WTC11 (cell line): ENCODE data around the gene KIR2DL4. TPM values are rescaled to one million over a fixed set of nuclear protein-coding genes. Genes with fewer than 3 reads are reported as not detected.
"Not testable (repeated sequence)": the region's sequence is repeated elsewhere in the genome, so short reads cannot be mapped to it uniquely, and the experiment has no call there.

Experiments
- ATAC-seq: fragments of 200-7000 bp; cut with Tn5 transposase; 2 replicates; pipeline ENCODE4 v1.10.0; 2021; ENCODE audit warnings: mild to moderate bottlenecking, moderate library complexity
- CTCF ChIA-PET: fragments of 300-600 bp; sonication (Branson Sonifier 250); formaldehyde crosslinking; loops from one replicate; lab custom pipeline; 2021; ENCODE audit warnings: antibody characterized with exemption; lab: Charles Lee
- POLR2A ChIA-PET: fragments of 350-600 bp; sonication (Branson Sonifier 250); formaldehyde crosslinking; loops from one replicate; lab custom pipeline; 2021; ENCODE audit warnings: antibody characterized with exemption; lab: Charles Lee
- DNase-seq: peaks from one replicate; pipeline ENCODE4 v3.0.0; 2021; ENCODE audit warnings: low spot score
- H3K27ac Mint-ChIP-seq: 2 replicates; pipeline ENCODE4 v1.8.0; 2021; ENCODE audit warnings: mixed read lengths
- H3K27me3 Mint-ChIP-seq: 2 replicates; pipeline ENCODE4 v1.8.0; 2021; ENCODE audit warnings: low read depth, mild to moderate bottlenecking, moderate library complexity, mixed read lengths
- H3K36me3 Mint-ChIP-seq: 2 replicates; pipeline ENCODE4 v1.8.0; 2021; ENCODE audit warnings: mixed read lengths
- H3K4me1 Mint-ChIP-seq: 2 replicates; pipeline ENCODE4 v1.8.0; 2022; ENCODE audit warnings: mixed read lengths
- H3K4me3 Mint-ChIP-seq: 2 replicates; pipeline ENCODE4 v1.8.0; 2021; ENCODE audit warnings: mild to moderate bottlenecking, moderate library complexity, mixed read lengths
- H3K9me3 Mint-ChIP-seq: 2 replicates; pipeline ENCODE4 v1.8.0; 2021; ENCODE audit warnings: mixed read lengths
- total RNA-seq: library from RNA; stranded (reverse); gene quantifications from 3 replicates; pipeline ENCODE4 v1.2.3, GENCODE V29; 2021

The KIR2DL4 gene
- total RNA-seq, 1 experiment from 2014 or later: not detected

DNA sequence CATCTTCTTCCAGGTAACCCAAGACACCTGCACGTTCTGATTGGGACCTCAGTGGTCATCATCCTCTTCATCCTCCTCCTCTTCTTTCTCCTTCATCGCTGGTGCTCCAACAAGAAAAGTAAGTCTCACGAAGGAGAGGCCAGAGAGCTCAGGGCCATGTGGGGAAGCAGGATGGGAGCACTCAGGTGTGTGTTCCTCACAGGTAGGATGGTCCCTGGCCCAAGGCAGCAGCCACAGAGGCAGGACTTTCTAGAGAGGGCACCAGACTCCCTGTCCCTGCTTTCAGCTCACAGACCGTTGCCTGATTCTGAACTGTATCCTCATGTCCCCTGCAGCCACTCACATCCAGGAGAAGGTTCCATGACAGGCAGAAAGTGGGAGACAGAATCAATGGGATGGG lies 36.9 kb upstream of the KIR2DL4 start:
- DNase-seq, ATAC-seq, H3K4me3 Mint-ChIP-seq, H3K4me1 Mint-ChIP-seq, H3K27ac Mint-ChIP-seq, POLR2A ChIA-PET, CTCF ChIA-PET: not testable (repeated sequence)
- H3K36me3 Mint-ChIP-seq: peaks cover 61% of the 10 kb centered on the region
- peaks cover 93% of the 10 kb centered on the region for H3K9me3 Mint-ChIP-seq
- peaks cover 20% of the 10 kb centered on the region for H3K27me3 Mint-ChIP-seq

DNA sequence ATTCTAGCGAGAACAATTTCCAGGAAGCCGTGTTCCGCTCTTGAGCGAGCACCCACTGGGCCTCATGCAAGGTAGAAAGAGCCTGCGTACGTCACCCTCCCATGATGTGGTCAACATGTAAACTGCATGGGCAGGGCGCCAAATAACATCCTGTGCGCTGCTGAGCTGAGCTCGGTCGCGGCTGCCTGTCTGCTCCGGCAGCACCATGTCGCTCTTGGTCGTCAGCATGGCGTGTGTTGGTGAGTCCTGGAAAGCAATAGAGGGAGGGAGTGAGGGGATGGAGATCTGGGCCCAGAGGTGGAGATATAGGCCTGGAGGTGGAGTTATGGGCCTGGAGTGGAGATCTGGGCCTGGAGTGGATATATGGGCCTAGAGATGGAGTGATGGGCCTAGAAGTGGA lies 33.8 kb upstream of the KIR2DL4 start, which contains the start of gene KIR2DL1:
TSS of gene KIR2DL1 (plus strand) at position 148 of the 400 bp plus-strand sequence. CDS start at position 206, 58 bp downstream.
- POLR2A ChIA-PET, H3K4me3 Mint-ChIP-seq, DNase-seq, ATAC-seq, CTCF ChIA-PET, H3K4me1 Mint-ChIP-seq, H3K27ac Mint-ChIP-seq: not testable (repeated sequence)
- Mint-ChIP-seq H3K9me3 (peaks cover 94% of the 10 kb centered on the region), H3K36me3 (peaks cover 72% of the 10 kb centered on the region), H3K27me3 (peaks cover 27% of the 10 kb centered on the region)

DNA sequence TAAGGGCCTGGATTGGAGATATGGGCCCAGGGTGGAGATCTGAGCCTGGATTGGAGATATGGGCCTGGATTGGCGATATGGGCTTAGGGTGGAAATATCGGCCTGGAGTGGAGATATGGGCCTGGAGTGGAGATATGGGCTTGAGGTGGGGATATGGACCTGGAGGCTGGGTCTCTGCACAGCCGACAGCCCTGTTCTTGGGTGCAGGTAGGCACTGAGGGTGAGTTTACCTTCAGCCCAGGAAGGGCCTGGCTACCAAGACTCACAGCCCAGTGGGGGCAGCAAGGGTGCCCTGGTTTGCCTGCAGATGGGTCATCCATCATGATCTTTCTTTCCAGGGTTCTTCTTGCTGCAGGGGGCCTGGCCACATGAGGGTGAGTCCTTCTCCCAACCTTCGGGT lies 32.9 kb upstream of the KIR2DL4 start:
- DNase-seq, CTCF ChIA-PET, H3K27ac Mint-ChIP-seq, H3K4me1 Mint-ChIP-seq, ATAC-seq, H3K4me3 Mint-ChIP-seq, POLR2A ChIA-PET: not testable (repeated sequence)
- H3K9me3 Mint-ChIP-seq: peaks cover 94% of the 10 kb centered on the region
- peaks cover 70% of the 10 kb centered on the region for H3K36me3 Mint-ChIP-seq
- H3K27me3 Mint-ChIP-seq: peaks cover 26% of the 10 kb centered on the region

- H3K27ac Mint-ChIP-seq, DNase-seq, H3K4me1 Mint-ChIP-seq, CTCF ChIA-PET, POLR2A ChIA-PET, ATAC-seq, H3K4me3 Mint-ChIP-seq: not testable (repeated sequence)
- peaks cover 28% of the 10 kb centered on the region for H3K27me3 Mint-ChIP-seq
- peaks cover 70% of the 10 kb centered on the region for H3K36me3 Mint-ChIP-seq
- H3K9me3 Mint-ChIP-seq: peaks cover 94% of the 10 kb centered on the region
Measured at GRCh38 chr19:54771018-54771960, 32.1 kb upstream of the KIR2DL4 start.

DNA sequence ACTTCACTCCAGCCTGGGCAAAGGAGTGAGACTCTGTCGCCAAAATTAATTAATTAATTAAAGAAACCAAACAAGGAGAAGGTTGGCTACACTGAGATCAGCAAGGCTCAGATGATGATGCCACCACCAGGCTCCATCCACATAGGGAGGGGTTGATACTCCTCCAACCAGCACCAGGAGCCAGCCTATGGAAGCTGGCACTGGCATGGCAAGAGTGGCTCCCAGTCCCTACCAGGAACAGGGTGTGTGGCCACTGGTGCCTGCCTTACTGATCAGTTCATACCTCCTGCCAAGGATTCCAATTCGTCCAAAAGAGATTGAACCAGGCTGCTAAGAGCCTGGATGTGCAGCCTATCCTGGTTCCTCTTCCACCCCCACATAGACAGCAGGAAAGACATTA lies 30.7 kb upstream of the KIR2DL4 start:
- H3K4me3 Mint-ChIP-seq, DNase-seq, H3K27ac Mint-ChIP-seq, ATAC-seq, CTCF ChIA-PET, POLR2A ChIA-PET, H3K4me1 Mint-ChIP-seq: not testable (repeated sequence)
- Mint-ChIP-seq H3K9me3 (peaks cover 95% of the 10 kb centered on the region), H3K36me3 (peaks cover 74% of the 10 kb centered on the region), H3K27me3 (peaks cover 29% of the 10 kb centered on the region)

DNA sequence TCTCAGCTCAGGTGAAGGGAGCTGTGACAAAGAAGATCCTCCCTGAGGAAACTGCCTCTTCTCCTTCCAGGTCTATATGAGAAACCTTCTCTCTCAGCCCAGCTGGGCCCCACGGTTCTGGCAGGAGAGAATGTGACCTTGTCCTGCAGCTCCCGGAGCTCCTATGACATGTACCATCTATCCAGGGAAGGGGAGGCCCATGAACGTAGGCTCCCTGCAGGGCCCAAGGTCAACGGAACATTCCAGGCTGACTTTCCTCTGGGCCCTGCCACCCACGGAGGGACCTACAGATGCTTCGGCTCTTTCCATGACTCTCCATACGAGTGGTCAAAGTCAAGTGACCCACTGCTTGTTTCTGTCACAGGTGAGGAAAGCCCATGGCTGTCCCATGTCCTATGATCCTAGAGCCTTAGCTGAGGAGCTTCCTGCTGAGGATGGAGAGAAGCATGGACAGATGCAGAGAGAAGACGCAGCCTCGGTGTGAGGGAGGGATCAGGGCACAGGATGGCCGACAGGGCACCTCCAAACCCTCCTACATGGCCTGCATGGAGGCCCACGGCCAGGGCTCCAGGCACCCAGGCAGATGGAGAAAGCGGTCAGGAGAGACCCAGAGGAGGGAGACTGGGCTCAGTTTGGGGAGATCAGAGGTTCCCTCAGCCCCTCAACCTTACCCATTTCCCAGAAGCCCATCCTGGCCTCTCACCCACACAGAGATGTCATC lies 28.2 kb upstream of the KIR2DL4 start:
- POLR2A ChIA-PET, H3K4me1 Mint-ChIP-seq, ATAC-seq, H3K4me3 Mint-ChIP-seq, H3K27ac Mint-ChIP-seq, CTCF ChIA-PET, DNase-seq: not testable (repeated sequence)
- H3K9me3 Mint-ChIP-seq: peaks cover 94% of the 10 kb centered on the region
- H3K27me3 Mint-ChIP-seq: peaks cover 37% of the 10 kb centered on the region
- peaks cover 77% of the 10 kb centered on the region for H3K36me3 Mint-ChIP-seq

DNA sequence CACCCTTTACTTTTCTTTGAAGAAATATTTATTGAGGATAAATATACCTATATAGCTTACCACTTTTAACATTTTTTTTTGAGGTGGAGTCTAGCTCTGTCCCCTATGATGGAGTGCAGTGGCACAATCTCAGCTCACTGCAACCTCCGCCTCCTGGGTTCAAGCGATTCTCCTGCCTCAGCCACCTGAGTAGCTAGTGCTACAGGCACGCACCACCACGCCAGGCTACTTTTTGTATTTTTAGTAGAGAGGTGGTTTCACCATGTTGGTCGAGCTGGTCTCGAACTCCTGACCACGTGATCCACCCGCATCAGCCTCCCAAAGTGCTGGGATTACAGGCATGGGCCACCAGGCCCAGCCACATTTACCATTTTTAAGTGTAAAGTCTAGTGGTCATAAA lies 27.6 kb upstream of the KIR2DL4 start:
- CTCF ChIA-PET, H3K4me1 Mint-ChIP-seq: not testable (repeated sequence)

GRCh38 chr19:54777851-54778250 lies 25.6 kb upstream of the KIR2DL4 start:
- POLR2A ChIA-PET, H3K4me3 Mint-ChIP-seq, DNase-seq, H3K27ac Mint-ChIP-seq, H3K4me1 Mint-ChIP-seq, ATAC-seq, CTCF ChIA-PET: not testable (repeated sequence)
- H3K27me3 Mint-ChIP-seq: peaks cover 35% of the 10 kb centered on the region
- H3K36me3 Mint-ChIP-seq: peaks cover 68% of the 10 kb centered on the region
- peaks cover 89% of the 10 kb centered on the region for H3K9me3 Mint-ChIP-seq

More for the DNA sequence above, 27.6 kb upstream of the KIR2DL4 start:
- ATAC-seq, H3K27ac Mint-ChIP-seq, H3K4me3 Mint-ChIP-seq, POLR2A ChIA-PET, DNase-seq: not testable (repeated sequence)
- Mint-ChIP-seq H3K9me3 (peaks cover 92% of the 10 kb centered on the region), H3K27me3 (peaks cover 34% of the 10 kb centered on the region), H3K36me3 (peaks cover 73% of the 10 kb centered on the region)

- H3K4me1 Mint-ChIP-seq, H3K27ac Mint-ChIP-seq, ATAC-seq, DNase-seq, CTCF ChIA-PET, POLR2A ChIA-PET, H3K4me3 Mint-ChIP-seq: not testable (repeated sequence)
- H3K9me3 Mint-ChIP-seq: peaks cover 88% of the 10 kb centered on the region
- H3K36me3 Mint-ChIP-seq: peaks cover 65% of the 10 kb centered on the region
- H3K27me3 Mint-ChIP-seq: peaks cover 29% of the 10 kb centered on the region
Measured at GRCh38 chr19:54778896-54779295, 24.5 kb upstream of the KIR2DL4 start.

GRCh38 chr19:54782916-54783315 lies 20.5 kb upstream of the KIR2DL4 start:
- ATAC-seq, H3K27ac Mint-ChIP-seq, DNase-seq, CTCF ChIA-PET, H3K4me1 Mint-ChIP-seq, H3K4me3 Mint-ChIP-seq, POLR2A ChIA-PET: not testable (repeated sequence)
- Mint-ChIP-seq H3K27me3 (peaks cover 16% of the 10 kb centered on the region; the same call in 1 of the 2 replicates), H3K36me3 (peaks cover 63% of the 10 kb centered on the region), H3K9me3 (peaks cover 78% of the 10 kb centered on the region)

DNA sequence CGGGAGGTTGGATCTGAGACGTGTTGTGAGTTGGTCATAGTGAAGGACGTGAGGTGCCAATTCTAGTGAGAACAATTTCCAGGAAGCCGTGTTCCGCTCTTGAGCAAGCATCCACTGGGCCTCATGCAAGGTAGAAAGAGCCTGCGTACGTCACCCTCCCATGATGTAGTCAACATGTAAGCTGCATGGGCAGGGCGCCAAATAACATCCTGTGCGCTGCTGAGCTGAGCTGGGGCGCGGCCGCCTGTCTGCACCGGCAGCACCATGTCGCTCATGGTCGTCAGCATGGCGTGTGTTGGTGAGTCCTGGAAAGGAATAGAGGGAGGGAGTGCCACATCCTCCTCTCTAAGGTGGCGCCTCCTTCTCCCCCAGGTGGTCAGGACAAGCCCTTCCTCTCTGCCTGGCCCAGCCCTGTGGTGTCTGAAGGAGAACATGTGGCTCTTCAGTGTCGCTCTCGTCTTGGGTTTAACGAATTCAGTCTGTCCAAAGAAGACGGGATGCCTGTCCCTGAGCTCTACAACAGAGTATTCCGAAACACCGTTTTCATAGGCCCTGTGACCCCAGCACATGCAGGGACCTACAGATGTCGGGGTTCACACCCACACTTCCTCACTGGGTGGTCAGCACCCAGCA lies 17.2 kb upstream of the KIR2DL4 start:
- H3K27me3 Mint-ChIP-seq, DNase-seq, POLR2A ChIA-PET, H3K4me3 Mint-ChIP-seq, CTCF ChIA-PET, ATAC-seq, H3K4me1 Mint-ChIP-seq, H3K27ac Mint-ChIP-seq: not testable (repeated sequence)
- Mint-ChIP-seq H3K9me3 (peaks cover 55% of the 10 kb centered on the region), H3K36me3 (peaks cover 70% of the 10 kb centered on the region)
